ENCODE results near the gene UMODL1.

UMODL1 gene

GRCh38 chr21:42079939-42080787, 9.0 kb downstream of the UMODL1 start:
- Mint-ChIP-seq H3K27ac (ENCODE audit: low read depth) (no peak overlapping the region), H3K36me3 (ENCODE audit: insufficient read depth) (no peaks in the 10 kb centered on the region), H3K4me3 (no peak overlapping the region), H3K9me3 (no peaks in the 10 kb centered on the region), H3K27me3 (peaks cover 17% of the 10 kb centered on the region), H3K4me1 (peaks cover 5% of the 10 kb centered on the region)
- DNase-seq (ENCODE audit: low spot score in 2 of 2) (no peak), ATAC-seq (replicated peaks; ENCODE audit: extremely low read depth, poor library complexity, severe bottlenecking) (no peak)

- H3K4me3 Mint-ChIP-seq = no peak overlapping the region
- no peak overlapping the region for H3K27ac Mint-ChIP-seq (ENCODE audit: low read depth)
- H3K4me1 Mint-ChIP-seq = peaks cover 5% of the 10 kb centered on the region
- DNase-seq (ENCODE audit: low spot score in 2 of 2) (no peak), ATAC-seq (replicated peaks; ENCODE audit: extremely low read depth, poor library complexity, severe bottlenecking) (no peak)
- no peaks in the 10 kb centered on the region for H3K9me3 Mint-ChIP-seq
- peaks cover 11% of the 10 kb centered on the region for H3K27me3 Mint-ChIP-seq
- no peaks in the 10 kb centered on the region for H3K36me3 Mint-ChIP-seq (ENCODE audit: insufficient read depth)
Measured at GRCh38 chr21:42080788-42081083, 9.6 kb downstream of the UMODL1 start.

GRCh38 chr21:42081138-42081537, 10.0 kb downstream of the UMODL1 start:
- Mint-ChIP-seq H3K27me3 (peaks cover 8% of the 10 kb centered on the region), H3K4me3 (no peak overlapping the region), H3K4me1 (peaks cover 5% of the 10 kb centered on the region), H3K9me3 (no peaks in the 10 kb centered on the region), H3K27ac (ENCODE audit: low read depth) (no peak overlapping the region), H3K36me3 (ENCODE audit: insufficient read depth) (no peaks in the 10 kb centered on the region)
- DNase-seq (ENCODE audit: low spot score in 2 of 2) (no peak), ATAC-seq (replicated peaks; ENCODE audit: extremely low read depth, poor library complexity, severe bottlenecking) (no peak)

- no peak overlapping the region for H3K4me3 Mint-ChIP-seq
- H3K27ac Mint-ChIP-seq (ENCODE audit: low read depth) = no peak overlapping the region
- peaks cover 5% of the 10 kb centered on the region for H3K4me1 Mint-ChIP-seq
- peaks cover 8% of the 10 kb centered on the region for H3K27me3 Mint-ChIP-seq
- DNase-seq (ENCODE audit: low spot score in 2 of 2) (no peak), ATAC-seq (replicated peaks; ENCODE audit: extremely low read depth, poor library complexity, severe bottlenecking) (no peak)
- no peaks in the 10 kb centered on the region for H3K9me3 Mint-ChIP-seq
- H3K36me3 Mint-ChIP-seq (ENCODE audit: insufficient read depth) = no peaks in the 10 kb centered on the region
Measured at GRCh38 chr21:42081931-42082381, 10.8 kb downstream of the UMODL1 start.

- no peak overlapping the region for H3K27ac Mint-ChIP-seq (ENCODE audit: low read depth)
Measured at GRCh38 chr21:42082501-42083360, 11.6 kb downstream of the UMODL1 start.

GRCh38 chr21:42083361-42083690, 12.2 kb downstream of the UMODL1 start:
- no peak for ATAC-seq (replicated peaks; ENCODE audit: extremely low read depth, poor library complexity, severe bottlenecking)
- Mint-ChIP-seq H3K4me3 (no peak overlapping the region), H3K36me3 (ENCODE audit: insufficient read depth) (no peaks in the 10 kb centered on the region), H3K9me3 (no peaks in the 10 kb centered on the region), H3K27ac (ENCODE audit: low read depth) (no peak overlapping the region), H3K27me3 (peaks cover 8% of the 10 kb centered on the region), H3K4me1 (no peaks in the 10 kb centered on the region)
- no peak for DNase-seq (ENCODE audit: low spot score in 2 of 2)

More at GRCh38 chr21:42082501-42083360, 11.6 kb downstream of the UMODL1 start:
- H3K4me1 Mint-ChIP-seq = peaks cover 5% of the 10 kb centered on the region
- no peaks in the 10 kb centered on the region for H3K36me3 Mint-ChIP-seq (ENCODE audit: insufficient read depth)
- H3K4me3 Mint-ChIP-seq = no peak overlapping the region
- DNase-seq (ENCODE audit: low spot score in 2 of 2) (no peak), ATAC-seq (replicated peaks; ENCODE audit: extremely low read depth, poor library complexity, severe bottlenecking) (no peak)
- H3K27me3 Mint-ChIP-seq = peaks cover 8% of the 10 kb centered on the region
- H3K9me3 Mint-ChIP-seq = no peaks in the 10 kb centered on the region

DNA sequence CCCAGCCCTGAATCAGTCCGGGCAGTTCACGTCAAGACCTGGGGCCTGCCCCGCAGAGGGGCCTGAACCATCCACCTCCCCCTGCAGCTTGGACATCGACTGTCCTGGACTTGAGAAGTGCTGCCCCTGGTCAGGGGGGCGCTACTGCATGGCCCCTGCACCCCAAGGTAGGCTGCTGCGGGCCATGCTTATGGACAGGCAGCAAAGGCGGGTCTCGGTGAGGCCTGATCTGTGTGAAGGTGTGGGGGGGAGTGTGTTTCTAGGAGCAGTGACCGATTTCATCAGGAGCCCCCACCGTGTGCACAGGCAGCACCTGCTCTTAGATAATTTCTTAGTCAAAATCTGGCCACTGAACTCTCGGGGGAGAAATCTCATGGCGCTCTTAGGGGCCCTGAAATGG, 13.0 kb downstream of the UMODL1 start:
- ATAC-seq (replicated peaks; ENCODE audit: extremely low read depth, poor library complexity, severe bottlenecking) (no peak), DNase-seq (ENCODE audit: low spot score in 2 of 2) (no peak)
- H3K4me1 Mint-ChIP-seq = peaks cover 5% of the 10 kb centered on the region
- no peak overlapping the region for H3K4me3 Mint-ChIP-seq
- H3K27ac Mint-ChIP-seq (ENCODE audit: low read depth) = no peak overlapping the region
- peaks cover 8% of the 10 kb centered on the region for H3K27me3 Mint-ChIP-seq
- H3K9me3 Mint-ChIP-seq = no peaks in the 10 kb centered on the region
- no peaks in the 10 kb centered on the region for H3K36me3 Mint-ChIP-seq (ENCODE audit: insufficient read depth)

DNA sequence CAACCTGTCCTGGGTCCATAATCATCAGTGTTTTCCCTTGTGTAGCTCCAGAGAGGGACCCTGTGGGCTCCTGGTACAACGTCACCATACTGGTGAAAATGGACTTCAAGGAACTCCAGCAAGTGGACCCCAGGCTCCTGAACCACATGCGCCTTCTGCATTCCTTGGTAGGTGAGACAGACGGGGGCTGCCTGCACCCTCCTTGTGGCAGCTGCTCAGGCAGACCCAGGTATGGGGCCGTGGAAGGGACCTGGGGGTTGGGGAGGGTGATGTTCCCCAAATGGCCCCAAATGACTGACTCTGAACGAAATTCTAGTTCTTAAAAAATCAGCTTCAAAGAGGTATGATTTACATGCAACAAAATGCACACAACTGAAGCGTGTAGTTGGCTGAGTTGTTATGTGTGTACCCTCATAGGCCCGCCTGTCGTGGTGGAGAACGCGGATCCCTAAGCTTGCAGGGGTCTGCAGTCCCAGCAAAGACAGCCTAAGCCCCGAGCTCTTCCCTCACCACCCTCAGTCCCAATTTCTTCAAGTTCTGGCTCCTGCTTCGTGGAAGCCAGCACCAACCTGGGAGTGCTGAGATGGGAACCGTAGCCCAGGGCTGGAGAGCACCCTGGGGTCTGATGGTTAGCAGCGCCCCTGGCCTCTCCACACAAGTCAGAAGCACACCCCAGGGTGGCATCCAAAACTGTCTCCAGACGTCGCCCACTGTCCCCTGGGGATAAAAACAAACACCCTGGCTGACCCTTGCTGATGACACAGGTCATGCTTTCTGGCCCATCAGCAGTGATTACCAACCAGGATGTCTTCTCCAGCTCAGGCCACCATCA, 14.3 kb downstream of the UMODL1 start:
- no peak for ATAC-seq (replicated peaks; ENCODE audit: extremely low read depth, poor library complexity, severe bottlenecking)
- peaks cover 8% of the 10 kb centered on the region for H3K27me3 Mint-ChIP-seq
- H3K27ac Mint-ChIP-seq (ENCODE audit: low read depth) = no peak overlapping the region
- no peaks in the 10 kb centered on the region for H3K9me3 Mint-ChIP-seq
- no peak for DNase-seq (ENCODE audit: low spot score in 2 of 2)
- H3K36me3 Mint-ChIP-seq (ENCODE audit: insufficient read depth) = no peaks in the 10 kb centered on the region
- H3K4me1 Mint-ChIP-seq = peaks cover 17% of the 10 kb centered on the region
- H3K4me3 Mint-ChIP-seq = no peak overlapping the region

DNA sequence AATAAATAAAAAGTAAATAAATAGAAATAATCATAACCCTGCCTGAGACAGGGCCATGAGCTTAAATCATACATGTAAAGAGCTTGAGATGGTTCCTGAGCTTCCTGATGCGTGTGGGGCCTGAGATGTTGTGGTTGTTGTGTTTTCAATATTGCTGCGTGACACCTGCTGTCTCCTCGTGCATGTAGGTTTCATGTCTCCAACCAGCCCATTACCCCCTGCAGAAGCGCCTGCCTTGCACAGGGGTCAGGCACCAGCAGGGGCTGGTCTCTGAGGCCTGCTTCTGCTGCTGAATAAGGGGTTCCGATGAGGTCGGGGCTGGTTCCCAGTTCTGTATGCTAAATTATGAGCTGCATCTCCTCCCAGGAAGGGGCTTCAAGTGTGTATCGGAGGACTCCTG, 15.9 kb downstream of the UMODL1 start:
- H3K27ac Mint-ChIP-seq (ENCODE audit: low read depth) = no peak overlapping the region
- H3K9me3 Mint-ChIP-seq = no peaks in the 10 kb centered on the region
- no peak overlapping the region for H3K4me3 Mint-ChIP-seq
- no peak for ATAC-seq (replicated peaks; ENCODE audit: extremely low read depth, poor library complexity, severe bottlenecking)
- no peak for DNase-seq (ENCODE audit: low spot score in 2 of 2)
- no peaks in the 10 kb centered on the region for H3K36me3 Mint-ChIP-seq (ENCODE audit: insufficient read depth)
- H3K4me1 Mint-ChIP-seq = peaks cover 17% of the 10 kb centered on the region
- peaks cover 22% of the 10 kb centered on the region for H3K27me3 Mint-ChIP-seq

DNA sequence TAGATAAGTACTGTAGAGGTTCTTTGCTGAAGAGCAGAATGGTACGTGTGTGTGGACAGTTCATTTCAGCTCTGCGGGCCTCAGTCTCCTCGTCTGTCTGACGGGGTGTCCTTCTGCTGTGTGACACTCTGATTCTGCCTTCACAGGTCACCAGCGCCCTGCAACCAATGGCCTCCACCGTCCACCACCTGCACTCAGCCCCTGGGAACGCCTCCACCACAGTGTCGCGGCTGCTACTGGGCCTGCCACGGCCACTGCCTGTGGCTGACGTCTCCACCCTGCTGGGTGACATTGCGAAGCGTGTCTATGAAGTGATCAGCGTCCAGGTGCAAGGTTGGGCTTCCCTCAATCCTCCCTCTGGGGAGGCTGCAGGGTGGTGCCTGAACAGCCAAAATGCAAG, 17.0 kb downstream of the UMODL1 start:
- ATAC-seq (replicated peaks; ENCODE audit: extremely low read depth, poor library complexity, severe bottlenecking) (no peak), DNase-seq (ENCODE audit: low spot score in 2 of 2) (no peak)
- Mint-ChIP-seq H3K27ac (ENCODE audit: low read depth) (no peak overlapping the region), H3K9me3 (no peaks in the 10 kb centered on the region), H3K36me3 (ENCODE audit: insufficient read depth) (no peaks in the 10 kb centered on the region), H3K4me3 (no peak overlapping the region), H3K4me1 (peaks cover 17% of the 10 kb centered on the region), H3K27me3 (peaks cover 24% of the 10 kb centered on the region)

DNA sequence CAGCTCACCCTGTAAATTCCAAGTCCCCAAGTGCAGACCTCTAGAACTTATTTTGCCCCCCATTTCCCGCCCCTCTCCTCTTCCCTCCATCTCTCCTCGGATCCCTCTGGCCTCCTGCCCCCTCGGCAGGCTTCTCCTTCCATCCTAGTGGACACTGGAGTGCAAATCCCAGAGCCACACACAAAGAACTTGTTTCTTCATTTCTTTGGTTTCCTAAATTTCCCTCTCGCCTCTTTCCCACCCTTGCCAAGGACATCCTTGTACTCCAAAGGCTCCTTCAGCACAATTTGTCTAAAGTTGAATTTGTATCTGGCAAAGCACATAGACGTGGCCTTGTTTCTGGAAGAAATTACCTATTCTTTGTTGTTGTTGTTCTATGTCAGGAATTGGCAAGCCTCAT, 17.5 kb downstream of the UMODL1 start:
- peaks cover 24% of the 10 kb centered on the region for H3K27me3 Mint-ChIP-seq
- no peaks in the 10 kb centered on the region for H3K9me3 Mint-ChIP-seq
- no peak overlapping the region for H3K4me3 Mint-ChIP-seq
- DNase-seq (ENCODE audit: low spot score in 2 of 2) (no peak), ATAC-seq (replicated peaks; ENCODE audit: extremely low read depth, poor library complexity, severe bottlenecking) (no peak)
- no peak overlapping the region for H3K27ac Mint-ChIP-seq (ENCODE audit: low read depth)
- H3K4me1 Mint-ChIP-seq = peaks cover 17% of the 10 kb centered on the region
- H3K36me3 Mint-ChIP-seq (ENCODE audit: insufficient read depth) = no peaks in the 10 kb centered on the region

DNA sequence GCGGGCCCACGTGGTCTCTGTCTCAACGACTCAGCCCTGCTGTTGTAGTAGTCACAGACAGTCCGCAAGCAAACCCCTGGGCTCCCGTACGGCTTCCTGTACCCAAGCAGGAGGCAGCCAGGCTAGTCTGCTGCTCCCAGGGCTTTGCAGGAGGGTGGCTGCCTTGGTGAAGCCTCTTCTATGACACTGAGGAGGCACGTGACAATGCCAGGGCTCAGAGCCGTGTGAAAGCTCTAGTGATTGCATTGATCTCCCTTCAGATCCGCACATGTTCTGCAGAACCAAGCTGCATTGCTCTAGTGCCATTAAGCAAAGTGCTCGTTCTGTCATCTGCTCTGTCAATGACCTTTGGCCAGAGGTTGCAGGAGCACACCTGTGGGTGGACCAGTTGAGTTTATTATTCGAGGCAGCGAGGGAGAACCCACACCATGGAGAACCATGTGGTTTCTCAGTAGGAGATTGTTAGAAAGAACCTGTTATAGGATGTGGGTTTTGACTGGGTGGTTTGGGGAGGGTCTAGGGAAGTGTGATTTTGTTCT, 18.0 kb downstream of the UMODL1 start:
- Mint-ChIP-seq H3K4me3 (no peak overlapping the region), H3K9me3 (no peaks in the 10 kb centered on the region), H3K4me1 (peaks cover 17% of the 10 kb centered on the region), H3K27ac (ENCODE audit: low read depth) (no peak overlapping the region), H3K36me3 (ENCODE audit: insufficient read depth) (no peaks in the 10 kb centered on the region), H3K27me3 (peaks cover 24% of the 10 kb centered on the region)
- ATAC-seq (replicated peaks; ENCODE audit: extremely low read depth, poor library complexity, severe bottlenecking) = peak; percentile 52
- DNase-seq (ENCODE audit: low spot score in 2 of 2) = no peak
